K562 (cell line): Measurements from ENCODE around the gene RRP9.

ENCODE experiments used
- BCOR ChIP-seq: fragments of 450-650 bp; IDR thresholded peaks from 2 replicates; pipeline ENCODE4 v1.6.1; 2016
- CBX5 ChIP-seq: IDR thresholded peaks from 2 replicates; pipeline ENCODE4 v1.6.1; 2014; ENCODE audit warnings: low read depth, borderline replicate concordance
- EWSR1 ChIP-seq: fragments of 450-650 bp; IDR thresholded peaks from 2 replicates; pipeline ENCODE4 v1.6.1; 2018; ENCODE audit warnings: borderline replicate concordance, mild to moderate bottlenecking, low read depth, moderate library complexity; ENCODE audit not compliant: partially characterized antibody
- FOS ChIP-seq: IDR thresholded peaks from 3 replicates; pipeline ENCODE4 v1.6.1; 2011; ENCODE audit not compliant: insufficient read length; ENCODE audit errors: extremely low read depth
- HIVEP1 ChIP-seq: fragments of 250-450 bp; sonication (Bioruptor Pico); IDR thresholded peaks from 2 replicates; pipeline ENCODE4 v1.4.0; 2020; ENCODE audit warnings: mild to moderate bottlenecking
- L3MBTL2 ChIP-seq: fragments of 450-650 bp; IDR thresholded peaks from 2 replicates; pipeline ENCODE4 v1.6.1; 2016; ENCODE audit warnings: mild to moderate bottlenecking, moderate library complexity
- ZNF124 ChIP-seq: sonication (generic); formaldehyde crosslinking; IDR thresholded peaks from 2 replicates; pipeline ENCODE4 v1.8.1; 2022; ENCODE audit warnings: missing genetic modification reagents
- TF ChIP-seq, protein P1 (sequence below): sonication (generic); formaldehyde crosslinking; IDR thresholded peaks from 2 replicates; pipeline ENCODE4 v1.8.0; 2022; ENCODE audit warnings: mild to moderate bottlenecking, missing genetic modification reagents

DNA sequence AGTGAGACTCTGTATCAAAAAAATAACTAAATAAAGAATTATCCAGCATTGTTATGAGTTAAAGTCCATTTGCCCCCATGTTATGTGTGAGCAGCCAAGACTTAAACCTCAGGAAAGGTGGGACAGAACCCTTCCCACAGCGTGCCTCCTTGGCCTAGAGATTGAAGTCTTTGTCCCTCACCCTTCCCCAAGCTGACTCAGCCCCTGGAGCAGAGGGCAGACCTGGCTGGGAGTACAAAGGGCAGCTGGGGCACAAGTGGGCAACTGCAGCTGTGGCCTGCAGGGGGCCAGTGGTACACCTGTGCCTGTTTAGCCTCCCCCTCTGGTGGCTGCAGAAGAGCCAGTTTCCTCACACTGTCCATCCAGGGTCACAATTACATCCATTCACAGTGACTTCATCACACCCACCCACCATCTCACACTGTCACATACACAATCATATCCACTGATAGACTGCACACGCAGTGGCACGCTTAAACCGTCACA is 40.7 kb upstream of the RRP9 start:
- TF ChIP-seq, protein P1, sequence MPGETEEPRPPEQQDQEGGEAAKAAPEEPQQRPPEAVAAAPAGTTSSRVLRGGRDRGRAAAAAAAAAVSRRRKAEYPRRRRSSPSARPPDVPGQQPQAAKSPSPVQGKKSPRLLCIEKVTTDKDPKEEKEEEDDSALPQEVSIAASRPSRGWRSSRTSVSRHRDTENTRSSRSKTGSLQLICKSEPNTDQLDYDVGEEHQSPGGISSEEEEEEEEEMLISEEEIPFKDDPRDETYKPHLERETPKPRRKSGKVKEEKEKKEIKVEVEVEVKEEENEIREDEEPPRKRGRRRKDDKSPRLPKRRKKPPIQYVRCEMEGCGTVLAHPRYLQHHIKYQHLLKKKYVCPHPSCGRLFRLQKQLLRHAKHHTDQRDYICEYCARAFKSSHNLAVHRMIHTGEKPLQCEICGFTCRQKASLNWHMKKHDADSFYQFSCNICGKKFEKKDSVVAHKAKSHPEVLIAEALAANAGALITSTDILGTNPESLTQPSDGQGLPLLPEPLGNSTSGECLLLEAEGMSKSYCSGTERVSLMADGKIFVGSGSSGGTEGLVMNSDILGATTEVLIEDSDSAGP (CRISPR knock-in tag): no peak
- TF ChIP-seq FOS: no peak
- no peak for TF ChIP-seq EWSR1
- no peak; the same call in 1 of the 2 replicates for TF ChIP-seq L3MBTL2
- no peak for TF ChIP-seq HIVEP1 (CRISPR knock-in tag)
- no peak; the same call in 1 of the 2 replicates for TF ChIP-seq BCOR
- TF ChIP-seq ZNF124 (CRISPR knock-in tag): no peak
- no peak for TF ChIP-seq CBX5
